HG02884 (cell line): Measurements from ENCODE around the gene GEMIN7.
"Not testable (repeated sequence)": the region's sequence is repeated elsewhere in the genome, so short reads cannot be mapped to it uniquely, and the experiment has no call there.

Experiments used
- ATAC-seq: cut with Tn5 transposase; IDR thresholded peaks from one replicate; pipeline ENCODE4 v1.9.1; 2021; ENCODE audit warnings: mild to moderate bottlenecking, moderate library complexity; ENCODE audit not compliant: unreplicated experiment

Gene GEMIN7

DNA sequence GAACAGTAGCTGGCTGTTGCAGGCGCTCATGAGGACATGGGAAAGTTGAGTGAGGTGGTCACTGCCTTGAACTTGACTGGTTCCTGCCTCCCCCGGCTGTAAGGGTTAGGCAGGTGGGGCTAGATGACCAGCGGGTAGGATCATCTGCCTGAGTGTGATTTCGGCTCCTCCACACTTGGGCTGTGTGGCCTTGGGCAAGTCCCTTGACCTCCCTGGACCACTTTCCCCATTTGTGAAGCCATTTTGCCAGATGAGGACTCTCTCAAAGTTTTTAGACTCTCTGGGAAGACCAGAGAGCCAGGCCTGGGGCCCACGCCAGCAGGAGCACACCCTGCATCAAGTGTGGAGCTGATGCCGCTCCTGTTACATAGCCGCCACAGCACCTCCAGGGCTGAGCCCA is 23.4 kb downstream of the GEMIN7 start:
- no peak for ATAC-seq

GRCh38 chr19:45103156-45103507 is 24.1 kb downstream of the GEMIN7 start:
- ATAC-seq = no peak

- no peak for ATAC-seq
These were observed 24.7 kb downstream of the GEMIN7 start for GRCh38 chr19:45103508-45104319.

DNA sequence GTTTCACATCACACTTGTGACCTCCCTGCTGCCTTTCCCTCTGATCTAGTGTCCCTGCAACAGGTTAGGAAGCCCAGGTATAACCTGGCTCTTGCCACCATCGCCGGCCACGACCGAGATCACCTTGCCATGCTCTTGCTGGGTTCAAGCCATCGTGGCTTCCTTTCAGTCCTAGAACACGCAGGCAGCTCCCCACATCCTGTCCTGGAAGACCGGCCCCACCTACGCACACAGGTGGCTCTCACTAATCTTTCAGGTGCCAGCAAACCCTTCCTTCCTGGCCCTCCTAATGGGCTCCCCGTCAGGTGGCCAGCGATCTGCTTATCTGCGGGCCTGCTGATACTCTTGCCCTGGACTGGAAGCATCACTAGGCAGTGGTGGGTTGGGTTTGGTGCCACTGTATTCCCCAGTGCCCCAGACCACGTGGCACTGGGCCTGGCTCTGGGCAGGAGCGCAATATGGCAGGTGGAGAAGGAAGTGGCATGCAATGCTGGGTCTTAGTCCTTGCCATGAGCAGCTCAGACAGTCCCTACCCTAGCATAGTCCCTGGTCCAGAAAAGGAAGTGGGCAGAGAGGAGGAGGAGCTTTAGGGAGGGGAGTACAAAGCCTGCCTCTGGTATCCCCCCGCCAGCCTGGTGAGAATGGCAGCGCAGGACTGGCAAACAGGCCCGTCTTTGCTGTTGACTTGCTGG is 25.7 kb downstream of the GEMIN7 start:
- no peak for ATAC-seq

DNA sequence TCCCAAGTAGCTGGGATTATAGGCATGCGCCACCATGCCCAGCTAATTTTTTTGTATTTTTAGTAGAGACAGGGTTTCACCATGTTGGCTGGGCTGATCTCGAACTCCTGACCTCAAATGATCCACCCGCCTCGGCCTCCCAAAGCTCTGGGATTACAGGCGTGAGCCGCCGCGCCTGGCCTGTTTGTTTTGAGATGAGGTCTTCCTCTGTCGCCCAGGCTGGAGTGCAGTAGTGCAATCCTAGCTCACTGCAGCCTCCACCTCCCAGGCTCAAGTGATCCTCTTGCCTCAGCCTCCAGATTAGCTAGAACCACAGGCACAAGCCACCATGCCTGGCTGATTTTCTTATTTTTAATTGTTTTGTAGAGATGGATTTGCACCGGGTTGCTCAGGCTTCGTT is 27.3 kb downstream of the GEMIN7 start:
- not testable (repeated sequence) for ATAC-seq

GRCh38 chr19:45107621-45108150 is 28.6 kb downstream of the GEMIN7 start:
- no peak for ATAC-seq

DNA sequence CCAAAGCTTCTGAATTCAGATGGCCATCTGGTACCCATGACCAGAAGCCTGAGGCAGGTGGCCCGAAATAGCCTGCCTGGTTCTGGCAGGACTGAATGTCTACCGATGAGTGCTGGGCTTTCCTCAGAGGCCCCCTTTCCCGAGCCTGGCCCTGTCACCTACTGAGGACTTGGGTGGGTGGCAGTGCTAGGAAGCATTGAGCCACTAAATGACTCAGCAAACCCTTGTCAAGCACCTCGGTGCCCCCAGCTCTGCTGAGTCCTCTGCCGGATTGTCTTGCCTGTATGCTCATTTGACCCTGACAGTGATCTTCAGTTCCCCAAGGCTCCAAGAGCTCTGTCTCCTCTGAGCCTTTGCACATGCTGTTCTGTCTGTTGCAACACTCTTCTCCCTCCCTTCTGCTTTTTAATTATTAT is 31.8 kb downstream of the GEMIN7 start:
- ATAC-seq = no peak

DNA sequence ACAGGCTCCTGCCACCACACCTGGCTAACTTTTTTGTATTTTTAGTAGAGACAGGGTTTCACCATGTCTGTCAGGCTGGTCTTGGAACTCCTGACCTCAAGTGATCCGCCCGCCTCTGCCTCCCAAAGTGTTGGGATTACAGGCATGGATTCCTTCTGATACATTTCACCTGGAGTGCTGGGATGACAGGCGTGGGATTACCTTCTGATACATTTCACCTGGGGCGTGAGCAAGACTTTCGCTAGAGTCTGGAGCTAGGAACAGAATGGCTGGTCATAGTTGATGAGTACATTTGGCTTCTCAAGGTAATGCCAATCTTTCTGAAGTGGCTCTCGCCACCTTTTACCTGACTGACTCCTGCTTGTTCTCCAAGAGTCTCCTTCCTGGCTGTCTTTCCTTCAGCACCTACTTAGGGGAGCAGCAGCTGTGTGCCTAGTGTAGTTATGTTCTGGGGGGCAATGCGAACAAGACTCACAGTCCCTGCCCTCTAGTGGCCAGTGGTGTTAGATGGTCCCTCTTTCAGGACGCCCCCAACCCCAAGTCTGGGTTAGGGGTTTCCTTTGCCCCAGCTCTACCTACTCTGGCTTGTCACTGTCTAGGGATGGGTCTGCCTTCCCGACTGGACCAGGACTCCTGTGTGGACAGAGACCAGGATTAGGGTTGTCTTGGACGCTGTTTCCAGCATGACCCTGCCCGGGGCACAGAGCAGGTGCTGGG is 33.2 kb downstream of the GEMIN7 start:
- ATAC-seq = no peak

GRCh38 chr19:45113628-45114027 is 34.6 kb downstream of the GEMIN7 start:
- no peak for ATAC-seq

DNA sequence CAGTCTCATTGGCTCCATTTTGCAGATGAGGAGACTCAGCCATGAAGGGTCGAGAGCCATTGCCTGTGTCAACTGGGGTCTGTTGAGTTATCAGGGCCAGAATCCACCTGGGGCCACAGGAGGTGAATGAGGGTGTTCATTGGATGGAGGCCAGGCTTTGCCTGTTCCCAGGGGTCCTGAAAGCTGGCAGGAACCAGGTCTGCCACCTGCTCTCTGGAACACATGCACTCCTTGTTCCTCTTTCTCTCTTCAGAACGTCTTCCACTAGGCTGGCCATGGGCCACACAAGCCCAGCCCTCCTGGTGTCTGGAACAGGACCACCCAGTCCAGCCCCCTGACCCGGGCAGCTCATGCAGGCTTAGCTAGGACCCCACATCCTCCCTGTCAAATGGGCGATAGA is 35.1 kb downstream of the GEMIN7 start:
- no peak for ATAC-seq

- no peak for ATAC-seq
These were observed 37.0 kb downstream of the GEMIN7 start for GRCh38 chr19:45115809-45116615.

- ATAC-seq = no peak
These were observed 38.1 kb downstream of the GEMIN7 start for GRCh38 chr19:45117167-45117594.

DNA sequence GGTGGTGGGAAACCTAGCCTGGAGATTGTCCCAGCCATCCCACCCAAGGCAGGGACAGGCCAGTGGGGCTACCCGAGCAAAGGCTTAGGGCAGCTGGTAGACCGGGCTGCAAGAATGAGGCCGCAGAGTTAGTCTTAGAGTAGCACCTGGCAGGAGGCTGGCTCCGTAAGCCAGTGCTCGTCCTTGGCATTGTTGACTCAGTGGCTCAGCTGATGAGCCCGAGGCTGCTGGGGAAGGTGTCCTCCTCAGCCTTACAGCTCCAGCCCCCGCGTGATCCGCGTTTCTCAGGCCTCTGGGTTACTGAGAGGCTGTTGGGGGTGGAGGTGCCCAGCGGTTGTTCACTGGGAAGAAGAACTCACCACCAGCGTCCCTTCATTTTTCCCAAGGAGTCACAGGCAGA is 38.6 kb downstream of the GEMIN7 start:
- ATAC-seq = no peak

- ATAC-seq = no peak
These were observed 39.0 kb downstream of the GEMIN7 start for GRCh38 chr19:45118106-45118505.

- ATAC-seq = not testable (repeated sequence)
These were observed 39.7 kb downstream of the GEMIN7 start for GRCh38 chr19:45118591-45119355.

GRCh38 chr19:45119582-45119981 is 40.5 kb downstream of the GEMIN7 start:
- ATAC-seq = no peak

GRCh38 chr19:45121827-45122345 is 42.8 kb downstream of the GEMIN7 start:
- ATAC-seq = no peak

DNA sequence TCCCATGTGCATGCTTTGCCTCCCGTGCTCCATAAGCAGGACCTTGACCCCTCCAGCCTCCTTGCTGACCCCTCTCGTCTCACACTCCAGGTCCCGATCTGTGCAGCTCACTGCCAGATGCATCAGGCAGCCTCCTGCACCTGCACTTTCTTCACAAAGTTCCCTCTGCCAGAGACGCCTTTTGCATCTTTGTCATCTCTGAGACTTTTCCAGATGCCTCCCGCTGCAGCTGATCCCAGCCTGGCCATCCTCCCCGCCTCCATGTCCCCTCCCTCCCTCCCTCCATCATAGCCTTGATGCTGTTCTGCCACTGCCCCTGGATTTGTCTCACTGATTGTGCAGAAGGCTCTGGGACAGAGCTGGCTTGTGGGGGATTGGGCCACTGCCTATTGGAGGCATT is 43.8 kb downstream of the GEMIN7 start:
- no peak for ATAC-seq

DNA sequence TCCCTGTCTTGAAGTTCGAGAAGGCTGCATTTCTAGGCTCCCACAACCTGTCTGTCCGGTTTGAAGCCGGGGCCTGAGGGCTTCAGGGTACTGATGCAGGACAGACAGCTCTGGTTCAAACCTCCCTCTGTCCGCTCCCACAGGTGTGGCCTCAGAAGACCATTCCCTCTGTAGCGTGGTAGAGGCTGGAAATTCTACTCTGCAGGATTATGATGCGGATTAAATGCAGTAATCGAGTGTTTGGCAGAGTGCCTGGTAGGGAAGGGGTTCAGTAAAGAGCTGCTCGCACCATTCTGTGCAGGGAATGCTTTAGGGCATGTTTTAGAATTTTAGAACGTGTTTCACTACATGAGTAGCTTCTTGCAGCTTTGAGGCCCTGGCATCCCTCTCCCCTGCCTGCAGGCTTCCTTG is 44.4 kb downstream of the GEMIN7 start:
- ATAC-seq = no peak

DNA sequence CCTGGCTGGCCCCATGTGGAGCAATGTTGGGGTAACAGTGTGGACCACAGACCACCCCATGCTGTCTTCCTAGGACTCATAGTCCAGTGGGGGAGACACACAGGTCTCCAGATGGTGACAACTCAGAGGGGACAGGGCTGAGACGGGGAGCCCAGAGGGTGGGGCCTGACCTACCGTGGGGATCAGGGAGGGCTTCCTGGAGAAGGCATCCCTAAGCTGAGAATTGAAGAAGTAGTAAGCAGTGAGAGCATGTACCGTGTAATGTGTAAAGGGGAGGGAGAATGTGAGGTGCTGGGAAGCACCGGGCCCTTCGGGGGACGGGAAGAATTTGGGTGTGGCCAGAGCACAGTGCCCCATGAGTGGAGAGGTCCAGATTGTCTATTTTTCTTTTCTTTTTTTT is 45.0 kb downstream of the GEMIN7 start:
- ATAC-seq = no peak
